ENCODE data around the gene PPP1R11. TPM values are rescaled to one million over a fixed set of nuclear protein-coding genes. Genes with fewer than 3 reads are reported as not detected.
"Not testable (repeated sequence)": the region's sequence is repeated elsewhere in the genome, so short reads cannot be mapped to it uniquely, and the experiment has no call there.

Gene PPP1R11
- polyA plus RNA-seq, 3 donors, result 61.0 to 65.1 (median 62.9) TPM

- no peak for DNase-seq (ENCODE audit: extremely low read depth in 1 of 11, low read depth in 9 of 11, low spot score in 4 of 11)
These were observed 44.4 kb downstream of the PPP1R11 start for GRCh38 chr6:30111266-30111856.

GRCh38 chr6:30112402-30112994, 45.5 kb downstream of the PPP1R11 start:
- no peak for DNase-seq (ENCODE audit: extremely low read depth in 1 of 11, low read depth in 9 of 11, low spot score in 4 of 11)

GRCh38 chr6:30113003-30113759, 46.2 kb downstream of the PPP1R11 start, which contains the start of gene TRIM31:
Gene TRIM31, minus strand, starts transcription at chr6:30113090. Its CDS starts 285 bp downstream, at chr6:30112805.
- DNase-seq (ENCODE audit: extremely low read depth in 1 of 11, low read depth in 9 of 11, low spot score in 4 of 11), result no peak

GRCh38 chr6:30113841-30114240, 46.8 kb downstream of the PPP1R11 start:
- no peak for DNase-seq (ENCODE audit: extremely low read depth in 1 of 11, low read depth in 9 of 11, low spot score in 4 of 11)

- no peak for DNase-seq (ENCODE audit: extremely low read depth in 1 of 11, low read depth in 9 of 11, low spot score in 4 of 11)
These were observed 49.7 kb downstream of the PPP1R11 start for GRCh38 chr6:30116724-30117123.

- DNase-seq (ENCODE audit: extremely low read depth in 1 of 11, low read depth in 9 of 11, low spot score in 4 of 11), result not testable (repeated sequence)
These were observed 51.7 kb downstream of the PPP1R11 start for GRCh38 chr6:30118691-30119090.

Other genes starting within 250 kb of the PPP1R11 start
- 1 to 10 TPM; 4.5 to 7.4 (median 5.4) TPM for gene HLA-G, start 239.4 kb upstream of the PPP1R11 start, polyA plus RNA-seq (ENCODE audit: insufficient read length in 3 of 3)
- 100 to 1,000 TPM; 128 to 197 (median 176) TPM for gene HLA-A, start 124.7 kb upstream of the PPP1R11 start, polyA plus RNA-seq (ENCODE audit: insufficient read length in 3 of 3)
- gene POLR1H, start 5.9 kb upstream of the PPP1R11 start, polyA plus RNA-seq (ENCODE audit: insufficient read length in 3 of 3), result 10 to 100 TPM; 33.5 to 41.6 (median 38.6) TPM
- 1 to 10 TPM; 1.4 to 1.7 (median 1.4) TPM for gene RNF39, start 8.6 kb downstream of the PPP1R11 start, polyA plus RNA-seq (ENCODE audit: insufficient read length in 3 of 3)
- under 1 TPM in 1 of 3 donors, not detected in 2; 0.09 TPM for gene TRIM31, start 45.9 kb downstream of the PPP1R11 start, polyA plus RNA-seq (ENCODE audit: insufficient read length in 3 of 3)
- under 1 TPM; 0.10 to 0.23 (median 0.11) TPM for gene TRIM40, start 68.9 kb downstream of the PPP1R11 start, polyA plus RNA-seq (ENCODE audit: insufficient read length in 3 of 3)
- gene TRIM10, start 94.0 kb downstream of the PPP1R11 start, polyA plus RNA-seq (ENCODE audit: insufficient read length in 3 of 3), result under 1 TPM; 0.29 to 0.68 (median 0.39) TPM
- gene TRIM15, start 96.3 kb downstream of the PPP1R11 start, polyA plus RNA-seq (ENCODE audit: insufficient read length in 3 of 3), result under 1 TPM; 0.09 to 0.16 (median 0.14) TPM
- 10 to 100 TPM; 34.4 to 37.1 (median 36.9) TPM for gene TRIM26, start 146.2 kb downstream of the PPP1R11 start, polyA plus RNA-seq (ENCODE audit: insufficient read length in 3 of 3)

Measured in renal cortex interstitium (tissue), 11 donors.